Ishikawa (cell line): Measurements from ENCODE around the gene LAYN.

ENCODE experiments used
- CEBPB ChIP-seq: IDR thresholded peaks from 2 replicates; pipeline ENCODE4 v1.6.1; 2012
- CREB1 ChIP-seq: IDR thresholded peaks from 2 replicates; pipeline ENCODE4 v1.6.1; 2012; ENCODE audit warnings: low read depth
- EGR1 ChIP-seq: IDR thresholded peaks from 2 replicates; pipeline ENCODE4 v1.6.1; 2012
- EP300 ChIP-seq: IDR thresholded peaks from 2 replicates; pipeline ENCODE4 v1.6.1; 2012; ENCODE audit warnings: borderline replicate concordance
- FOXM1 ChIP-seq: IDR thresholded peaks from 2 replicates; pipeline ENCODE4 v1.6.1; 2012; ENCODE audit warnings: low read depth, borderline replicate concordance
- MAX ChIP-seq: IDR thresholded peaks from 2 replicates; pipeline ENCODE4 v1.6.1; 2012
- NFIC ChIP-seq: IDR thresholded peaks from 2 replicates; pipeline ENCODE4 v1.6.1; 2012
- RAD21 ChIP-seq: IDR thresholded peaks from 2 replicates; pipeline ENCODE4 v1.6.1; 2012; ENCODE audit warnings: low read depth
- REST ChIP-seq: IDR thresholded peaks from 2 replicates; pipeline ENCODE4 v1.6.1; 2012; ENCODE audit warnings: low read depth, mild to moderate bottlenecking
- TAF1 ChIP-seq: IDR thresholded peaks from 2 replicates; pipeline ENCODE4 v1.6.1; 2012; ENCODE audit warnings: low read depth, mild to moderate bottlenecking
- TCF12 ChIP-seq: IDR thresholded peaks from 2 replicates; pipeline ENCODE4 v1.6.1; 2012; ENCODE audit warnings: low read depth
- TEAD4 ChIP-seq: IDR thresholded peaks from 2 replicates; pipeline ENCODE4 v1.6.1; 2012
- USF1 ChIP-seq: IDR thresholded peaks from 2 replicates; pipeline ENCODE4 v1.6.1; 2012
- YY1 ChIP-seq: IDR thresholded peaks from 2 replicates; pipeline ENCODE4 v1.6.1; 2012; ENCODE audit warnings: low read depth
- ZBTB7A ChIP-seq: IDR thresholded peaks from 2 replicates; pipeline ENCODE4 v1.6.1; 2012; ENCODE audit warnings: low read depth

Gene LAYN

GRCh38 chr11:111557425-111558111 is 17.0 kb downstream of the LAYN start:
- no peak for TF ChIP-seq NFIC
- TF ChIP-seq EGR1 = no peak
- no peak for TF ChIP-seq MAX
- TF ChIP-seq USF1 = no peak
- no peak for TF ChIP-seq CEBPB
- no peak for TF ChIP-seq FOXM1
- TF ChIP-seq TAF1 = no peak
- no peak for TF ChIP-seq YY1
- TF ChIP-seq ZBTB7A = no peak
- TF ChIP-seq TCF12 = no peak
- TF ChIP-seq TEAD4 = no peak
- TF ChIP-seq CREB1 = no peak
- TF ChIP-seq REST = no peak
- no peak for TF ChIP-seq EP300
- no peak for TF ChIP-seq RAD21

- TF ChIP-seq CEBPB = no peak
- no peak for TF ChIP-seq USF1
- TF ChIP-seq TCF12 = no peak
- TF ChIP-seq EGR1 = no peak
- no peak for TF ChIP-seq YY1
Measured at GRCh38 chr11:111559800-111560464, 19.4 kb downstream of the LAYN start.

GRCh38 chr11:111560800-111561199 is 20.3 kb downstream of the LAYN start:
- TF ChIP-seq YY1 = no peak
- TF ChIP-seq TCF12 = no peak
- no peak for TF ChIP-seq MAX
- TF ChIP-seq REST = no peak
- TF ChIP-seq NFIC = no peak
- no peak for TF ChIP-seq USF1
- TF ChIP-seq EP300 = no peak
- TF ChIP-seq FOXM1 = no peak
- TF ChIP-seq RAD21 = no peak
- no peak for TF ChIP-seq CEBPB
- TF ChIP-seq CREB1 = no peak
- TF ChIP-seq ZBTB7A = no peak
- TF ChIP-seq TEAD4 = no peak
- no peak for TF ChIP-seq EGR1
- no peak for TF ChIP-seq TAF1

- no peak for TF ChIP-seq CEBPB
- no peak for TF ChIP-seq TAF1
- no peak for TF ChIP-seq EP300
- no peak for TF ChIP-seq ZBTB7A
- no peak for TF ChIP-seq REST
- TF ChIP-seq NFIC = no peak
Measured at GRCh38 chr11:111561306-111561705, 20.8 kb downstream of the LAYN start.
